Lower lobe of right lung (tissue), 2 donors: Measurements from ENCODE around the gene HTN3. TPM values are rescaled to one million over a fixed set of nuclear protein-coding genes. Genes with fewer than 3 reads are reported as not detected.
"Not testable (repeated sequence)": the region's sequence is repeated elsewhere in the genome, so short reads cannot be mapped to it uniquely, and the experiment has no call there.

ENCODE experiments used
- ATAC-seq, 2 donors: fragments of 200-7000 bp; cut with Tn5 transposase; one replicate each; pipeline ENCODE4 v1.9.1; 2020 to 2022; ENCODE audit warnings: mild to moderate bottlenecking in 2 of 2, moderate library complexity in 2 of 2
- DNase-seq: peaks from one replicate; pipeline ENCODE4 v3.0.0-alpha.2; 2020
- H3K27ac ChIP-seq: fragments of 200-600 bp; one replicate; pipeline ENCODE4 v1.8.0; 2022
- H3K27me3 ChIP-seq: fragments of 200-600 bp; one replicate; pipeline ENCODE4 v1.8.0; 2022; ENCODE audit warnings: low read depth
- H3K36me3 ChIP-seq: fragments of 200-600 bp; one replicate; pipeline ENCODE4 v1.8.0; 2022; ENCODE audit warnings: mild to moderate bottlenecking
- H3K4me1 ChIP-seq: fragments of 200-600 bp; one replicate; pipeline ENCODE4 v1.8.0; 2022
- H3K4me3 ChIP-seq: fragments of 200-600 bp; one replicate; pipeline ENCODE4 v1.8.0; 2022; ENCODE audit warnings: mild to moderate bottlenecking
- H3K9me3 ChIP-seq: fragments of 200-600 bp; one replicate; pipeline ENCODE4 v1.8.0; 2022
- CTCF ChIP-seq: fragments of 200-600 bp; IDR thresholded peaks from one replicate; pipeline ENCODE4 v1.8.0; 2022; ENCODE audit warnings: antibody characterized with exemption, mild to moderate bottlenecking
- intact Hi-C: fragments of 100-400 bp; cut with DNase I; formaldehyde crosslinking; loops from one replicate; pipeline ENCODE4 v1.11.0; 2022
- total RNA-seq: library from RNA; stranded (reverse); fragmentation: NEBNext Ultra II Directional; extraction: Animal tissue kit (Norgen Biotek cat#: 25700); gene quantifications from one replicate; pipeline ENCODE4 v1.2.1, GENCODE V29; 2021
- donor health status: DM: no; HTN: yes; CAD: no; lungs with severe emphysema.

HTN3 gene
- total RNA-seq, 1 donor from 2014 or later, result not detected

- Histone ChIP-seq H3K4me3 (no peak overlapping the region), H3K27ac (no peak overlapping the region), H3K36me3 (no peaks in the 10 kb centered on the region), H3K9me3 (no peaks in the 10 kb centered on the region), H3K27me3 (no peaks in the 10 kb centered on the region), H3K4me1 (no peaks in the 10 kb centered on the region)
- intact Hi-C loops, result no loop called here
- ATAC-seq (no peak), DNase-seq (no peak)
- no peak for TF ChIP-seq CTCF
Measured at GRCh38 chr4:69999420-69999819, 28.8 kb upstream of the HTN3 start.

- Histone ChIP-seq H3K9me3 (no peaks in the 10 kb centered on the region), H3K27ac (no peak overlapping the region)
- intact Hi-C loops, result no loop called here
Measured at GRCh38 chr4:70000711-70001110, 27.5 kb upstream of the HTN3 start.

GRCh38 chr4:70002507-70002906, 25.8 kb upstream of the HTN3 start:
- Histone ChIP-seq H3K36me3 (no peaks in the 10 kb centered on the region), H3K9me3 (no peaks in the 10 kb centered on the region), H3K27me3 (no peaks in the 10 kb centered on the region), H3K4me1 (no peaks in the 10 kb centered on the region), H3K4me3 (no peak overlapping the region), H3K27ac (no peak overlapping the region)
- ATAC-seq (no peak), DNase-seq (no peak)
- intact Hi-C loops, result no loop called here
- TF ChIP-seq CTCF, result no peak

More at GRCh38 chr4:70000711-70001110, 27.5 kb upstream of the HTN3 start:
- Histone ChIP-seq H3K4me1 (no peaks in the 10 kb centered on the region), H3K36me3 (no peaks in the 10 kb centered on the region), H3K4me3 (no peak overlapping the region), H3K27me3 (no peaks in the 10 kb centered on the region)
- no peak for DNase-seq
- no peak for TF ChIP-seq CTCF
- no peak for ATAC-seq

GRCh38 chr4:70008771-70009170, 19.5 kb upstream of the HTN3 start:
- Histone ChIP-seq H3K27ac (no peak overlapping the region), H3K9me3 (no peaks in the 10 kb centered on the region), H3K27me3 (no peaks in the 10 kb centered on the region), H3K36me3 (no peaks in the 10 kb centered on the region), H3K4me3 (no peak overlapping the region), H3K4me1 (no peaks in the 10 kb centered on the region)
- DNase-seq (no peak), ATAC-seq (no peak)
- intact Hi-C loops, result no loop called here
- no peak for TF ChIP-seq CTCF

- DNase-seq, H3K9me3 ChIP-seq, intact Hi-C loops, H3K27me3 ChIP-seq, H3K36me3 ChIP-seq, H3K4me3 ChIP-seq, ATAC-seq, H3K27ac ChIP-seq, H3K4me1 ChIP-seq: not testable (repeated sequence)
Measured at GRCh38 chr4:70019006-70019405, 9.3 kb upstream of the HTN3 start.

GRCh38 chr4:70023218-70023617, 5.0 kb upstream of the HTN3 start:
- no peaks in the 10 kb centered on the region for H3K27me3 ChIP-seq
- no peak for ATAC-seq
- TF ChIP-seq CTCF, result no peak
- no peak for DNase-seq
- no peaks in the 10 kb centered on the region for H3K9me3 ChIP-seq
- no peak overlapping the region for H3K27ac ChIP-seq
- no peaks in the 10 kb centered on the region for H3K4me1 ChIP-seq
- H3K4me3 ChIP-seq, result no peak overlapping the region
- intact Hi-C loops, result no loop called here
- no peaks in the 10 kb centered on the region for H3K36me3 ChIP-seq
